ENCODE measurements around the gene IL27RA.

DNA sequence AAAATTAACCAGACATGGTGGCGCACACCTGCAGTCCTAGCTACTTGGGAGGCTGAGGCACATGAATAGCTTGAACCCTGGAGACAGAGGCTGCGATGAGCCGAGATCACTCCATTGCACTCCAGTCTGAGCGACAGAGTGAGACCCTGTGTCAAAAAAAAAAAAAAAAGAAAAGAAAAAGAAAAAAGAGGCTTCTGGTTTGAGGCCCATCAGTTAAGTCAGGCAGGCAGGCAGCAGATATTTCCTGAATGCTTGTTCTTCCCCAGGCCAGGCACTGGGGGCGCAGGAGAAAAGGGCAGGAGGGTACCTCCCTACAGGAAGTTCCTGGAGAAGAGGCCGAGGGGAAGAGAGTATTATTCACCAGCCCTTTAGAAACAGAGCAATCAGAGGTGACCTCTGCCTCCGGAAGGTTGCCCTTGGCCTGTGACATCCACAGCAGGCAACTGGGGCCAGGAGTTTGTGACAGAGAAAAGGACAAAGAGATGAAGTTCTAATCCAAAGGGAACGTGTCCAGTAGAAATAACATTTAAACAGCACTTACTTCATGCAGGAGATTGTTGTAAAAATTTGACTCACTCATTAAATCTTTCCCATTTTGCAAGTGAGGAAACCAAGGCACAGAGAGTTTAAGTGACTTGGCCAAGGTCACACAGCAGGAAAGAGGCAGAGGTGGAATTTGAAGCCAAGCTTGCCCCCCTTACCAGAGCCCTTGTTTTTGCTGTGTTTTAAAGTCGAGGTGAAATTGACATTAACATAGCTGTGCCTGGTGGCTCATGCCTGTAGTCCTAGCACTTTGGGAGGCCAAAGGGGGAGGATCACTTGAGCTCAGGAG, 7.9 kb upstream of the IL27RA start:
- TF ChIP-seq EZH2 (IDR thresholded peaks at IDR 0.05; ENCODE audit: insufficient read depth, poor library complexity, severe bottlenecking) (no peak), EZH2phosphoT487 (IDR thresholded peaks at IDR 0.05; ENCODE audit: insufficient read depth, low read depth) (no peak)
